Muscle of back (tissue), 11 donors: Measurements from ENCODE around the gene GGT5. TPM values are rescaled to one million over a fixed set of nuclear protein-coding genes. Genes with fewer than 3 reads are reported as not detected.
"Not testable (repeated sequence)": the region's sequence is repeated elsewhere in the genome, so short reads cannot be mapped to it uniquely, and the experiment has no call there.

Experiments
- DNase-seq, 3 donors: peaks; one replicate each; pipeline versions ENCODE4 v3.0.0 to v3.0.0-alpha.2; 2013
- polyA plus RNA-seq, 10 donors: library from polyadenylated mRNA; unstranded; fragments of 120-200 nt; gene quantifications; one replicate each; pipeline ENCODE4 v1.2.1, GENCODE V29; 2013; ENCODE audit not compliant: insufficient read length in 10 of 10

Gene GGT5
- polyA plus RNA-seq, 10 donors: 8.1 to 17.8 (median 10.3) TPM

DNA sequence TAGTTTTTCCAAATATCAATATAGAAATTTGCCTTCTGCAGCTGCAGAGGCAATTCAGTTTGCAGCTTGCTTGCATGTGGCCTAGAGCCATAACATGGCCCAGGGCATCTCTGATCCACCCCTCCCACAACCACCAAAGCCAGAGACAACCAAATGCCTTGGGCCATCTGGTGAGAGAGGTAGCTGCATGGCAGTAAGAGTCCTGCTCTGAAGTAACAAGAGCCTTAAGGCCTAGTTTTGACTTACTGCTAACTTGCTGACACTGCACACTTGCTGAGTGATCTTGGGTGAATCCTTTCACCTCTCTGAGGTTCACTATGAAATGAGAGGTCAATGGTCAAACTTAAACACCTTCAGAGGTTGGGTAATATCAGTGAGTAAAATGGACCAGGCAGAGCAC lies 20.9 kb upstream of the GGT5 start:
- DNase-seq: no peak

DNA sequence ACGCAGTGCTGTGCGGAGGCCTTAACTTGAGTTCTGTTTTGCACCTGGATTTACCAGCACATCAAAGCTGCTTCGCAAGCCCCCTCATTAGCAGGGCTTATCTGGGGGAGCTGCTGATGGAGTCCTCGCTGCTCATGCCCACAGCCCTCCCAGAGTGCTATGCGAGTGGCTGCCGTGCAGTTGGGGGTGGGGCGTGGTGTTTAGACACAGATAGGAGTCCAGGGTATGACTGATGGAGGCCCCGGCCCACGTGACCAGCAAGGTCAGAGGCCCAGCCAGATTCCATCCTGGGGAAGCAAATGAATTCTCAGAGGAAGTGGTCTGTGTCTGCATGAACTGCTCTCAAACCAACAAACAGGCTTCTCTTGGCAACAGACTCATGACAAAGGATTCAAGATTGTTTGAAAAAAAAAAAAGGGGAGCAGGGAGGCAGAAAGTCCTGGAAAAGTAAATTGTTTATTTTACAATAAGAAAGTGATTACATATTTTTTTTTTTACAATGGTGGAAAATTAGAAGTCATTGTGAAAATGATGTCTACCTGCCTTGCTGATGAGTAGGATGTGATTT lies 19.5 kb upstream of the GGT5 start:
- not testable (repeated sequence) for DNase-seq

DNA sequence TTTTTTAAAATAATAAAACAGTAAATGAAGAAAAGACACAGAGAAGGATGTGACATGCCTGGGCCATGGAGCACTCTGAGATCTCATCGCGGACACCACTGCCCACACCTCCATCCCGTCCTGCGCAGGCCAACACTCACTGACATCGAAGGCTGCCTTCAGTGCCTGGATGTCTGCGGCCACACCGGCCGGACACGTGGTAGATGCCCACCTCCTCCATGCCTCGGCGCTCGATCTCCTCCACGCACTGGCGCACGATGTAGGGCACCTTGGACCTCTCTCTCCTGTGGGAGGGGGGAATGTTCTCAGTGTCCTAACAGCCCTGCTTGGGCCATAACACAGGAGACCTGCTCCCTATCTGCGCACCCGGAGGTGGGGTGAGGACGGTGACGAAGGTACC lies 18.6 kb upstream of the GGT5 start:
- not testable (repeated sequence) for DNase-seq

DNA sequence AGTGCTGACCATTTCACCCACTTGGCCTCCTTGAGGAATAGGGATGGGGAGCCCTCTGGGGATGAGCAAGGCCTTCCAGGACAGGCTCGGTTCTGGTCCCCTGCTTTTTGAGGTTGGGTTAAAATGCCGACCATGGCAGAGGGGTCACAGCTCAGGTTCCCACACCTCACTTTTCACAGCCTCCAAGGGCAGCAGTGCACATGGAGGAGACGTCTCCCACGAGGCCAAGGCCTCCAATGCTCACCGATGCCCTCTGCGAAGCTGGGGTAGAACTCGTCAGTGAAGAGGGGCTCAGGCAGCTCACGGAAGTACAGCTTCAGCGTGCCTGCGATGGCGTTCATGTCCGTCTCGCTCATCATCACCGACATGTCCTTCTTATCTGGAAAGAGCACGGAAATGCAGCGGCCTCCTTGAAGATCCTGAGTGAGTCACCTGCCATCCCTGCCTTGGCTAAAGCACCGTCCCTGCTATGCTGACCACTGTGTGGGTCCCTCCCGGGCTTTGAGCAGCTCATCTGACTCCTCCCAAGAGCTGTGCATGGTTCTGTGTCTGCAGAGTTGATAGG lies 17.4 kb upstream of the GGT5 start:
- DNase-seq: not testable (repeated sequence)

DNA sequence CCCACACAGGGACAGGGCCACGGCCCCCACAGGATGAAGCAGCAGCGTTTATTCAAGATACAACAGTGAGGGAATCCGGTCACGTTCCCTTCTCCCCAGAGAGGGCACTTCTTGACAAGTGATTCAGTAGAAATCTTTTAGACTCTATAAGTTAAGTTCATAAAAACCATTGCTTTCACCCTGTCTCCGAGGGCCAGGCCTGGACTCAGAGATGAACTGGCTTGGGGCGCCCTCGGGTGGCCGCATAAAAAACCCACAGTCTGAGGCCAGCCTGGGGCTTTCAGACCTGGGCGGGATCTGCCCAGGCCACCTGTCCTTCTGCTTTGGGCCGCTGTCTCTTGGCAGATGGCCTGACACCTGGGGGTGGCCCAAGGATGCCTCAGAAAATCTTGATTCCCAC lies 14.6 kb upstream of the GGT5 start:
- peak; percentile 67 to 83 (median 69) for DNase-seq

DNA sequence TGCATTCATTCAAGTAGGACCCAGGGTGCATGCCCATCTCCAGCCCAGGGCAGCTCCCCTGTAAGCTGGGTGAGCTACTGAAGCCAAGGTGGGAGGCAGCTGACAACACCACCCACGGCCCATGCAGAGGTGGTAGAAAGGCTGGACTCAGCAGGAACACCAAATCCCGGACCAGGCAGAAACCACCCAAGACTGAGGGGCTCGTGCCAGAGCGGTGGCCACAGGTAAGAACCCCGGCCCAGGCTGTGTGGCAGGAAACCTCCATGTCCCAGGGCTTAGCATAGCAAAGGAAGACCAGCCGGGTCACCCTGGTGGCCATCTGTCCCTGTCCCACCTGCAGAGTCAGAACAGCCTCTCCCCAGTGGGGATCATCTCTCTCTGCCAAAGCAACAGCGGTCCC lies 11.9 kb upstream of the GGT5 start:
- not testable (repeated sequence) for DNase-seq

DNA sequence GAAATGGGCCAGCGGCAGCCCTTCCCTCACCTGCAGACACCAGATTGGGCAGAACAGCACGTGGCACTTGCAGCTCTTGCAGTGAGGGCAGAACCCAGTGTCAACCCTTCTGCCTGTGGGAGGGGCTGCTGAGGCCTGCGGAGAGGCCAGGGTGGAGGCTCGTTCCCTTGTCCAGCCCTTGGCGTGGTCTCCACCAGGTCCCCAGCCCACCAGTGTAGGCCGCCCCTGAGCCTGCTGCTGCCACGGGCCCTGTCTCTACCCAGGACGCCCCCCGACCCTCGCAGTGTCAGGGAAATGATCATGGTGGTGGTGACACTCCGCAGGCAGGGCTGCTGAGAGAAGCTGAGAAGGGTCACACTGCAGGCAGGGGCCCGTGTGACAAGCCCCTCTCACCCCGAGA lies 11.3 kb upstream of the GGT5 start:
- not testable (repeated sequence) for DNase-seq

DNA sequence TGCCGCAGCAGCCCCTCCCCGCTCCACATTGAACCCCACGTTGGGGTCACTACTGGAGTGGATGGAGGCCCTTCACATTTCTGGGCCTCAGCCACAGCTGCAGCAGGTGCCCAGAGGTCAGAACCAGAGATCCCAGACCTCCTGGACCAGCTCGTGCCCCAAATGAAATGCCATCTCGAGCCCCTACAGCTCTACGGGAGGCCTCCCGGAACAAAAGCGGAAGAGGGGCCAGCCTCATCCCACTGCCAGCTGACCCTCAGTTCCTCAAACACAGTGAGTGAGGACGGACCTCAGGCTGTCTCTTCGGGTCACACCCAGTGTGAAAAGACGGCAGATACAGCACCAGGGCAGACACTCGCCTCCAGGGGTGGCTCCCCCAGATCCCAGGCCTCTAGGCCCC lies 8.2 kb upstream of the GGT5 start:
- not testable (repeated sequence) for DNase-seq

DNA sequence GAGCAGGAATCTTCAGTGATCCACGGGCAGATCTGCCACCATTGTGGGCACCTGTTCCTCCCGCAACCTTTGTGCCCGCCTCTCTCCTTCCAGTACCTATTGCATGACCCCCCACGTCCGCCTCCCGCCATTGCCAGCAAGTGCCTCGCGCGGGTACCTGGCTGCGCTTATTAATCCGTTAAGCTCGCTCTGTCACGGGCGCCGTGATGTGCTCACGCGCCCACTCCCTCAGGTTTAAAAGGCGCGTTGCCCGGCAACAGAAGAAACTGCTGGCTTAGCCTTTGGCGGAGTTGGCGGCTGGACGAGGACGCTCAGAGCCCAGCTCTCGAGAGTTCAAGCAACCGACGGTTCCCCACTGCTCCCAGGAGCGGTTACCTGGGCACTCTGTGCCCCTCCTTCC lies 6.4 kb upstream of the GGT5 start:
- DNase-seq: not testable (repeated sequence)

DNA sequence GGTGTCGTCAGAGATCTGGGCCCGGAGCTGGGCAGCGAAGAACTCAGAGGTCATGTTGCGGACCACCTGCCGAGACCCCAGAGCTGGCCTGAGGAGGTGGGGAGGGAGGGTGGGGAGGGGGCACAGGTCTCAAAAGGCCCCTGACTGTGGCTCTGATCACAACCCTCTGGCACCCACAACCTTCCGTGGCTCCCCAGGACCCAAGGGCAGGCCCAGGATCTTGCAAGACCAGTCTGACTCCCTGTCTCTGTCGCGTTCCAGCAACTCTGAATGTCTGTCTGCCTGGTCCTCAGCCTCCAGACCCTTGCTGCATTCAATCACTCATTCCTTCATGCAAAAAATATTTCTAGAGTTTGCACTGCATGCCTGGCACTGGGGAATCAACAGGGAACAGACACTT lies 4.5 kb upstream of the GGT5 start:
- not testable (repeated sequence) for DNase-seq

DNA sequence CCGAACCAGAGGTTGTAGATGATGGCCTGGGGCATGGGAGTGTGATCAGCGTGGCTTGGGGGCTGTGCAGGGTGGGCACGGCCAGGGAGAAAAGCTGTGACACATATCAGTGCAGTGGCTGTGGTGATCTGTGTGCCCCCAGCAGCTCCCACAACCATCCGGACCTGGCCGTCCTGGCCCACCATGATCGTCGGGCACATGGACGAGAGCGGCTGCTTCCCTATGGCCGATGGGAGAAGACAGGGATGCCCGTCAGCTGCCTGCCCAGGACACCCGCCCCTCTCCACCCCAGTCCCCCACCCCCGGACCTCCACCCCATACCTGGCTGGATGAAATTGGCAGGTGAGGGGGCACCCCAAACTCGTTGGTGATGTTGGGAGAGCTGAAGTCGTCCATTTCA lies 3.7 kb upstream of the GGT5 start:
- not testable (repeated sequence) for DNase-seq

DNA sequence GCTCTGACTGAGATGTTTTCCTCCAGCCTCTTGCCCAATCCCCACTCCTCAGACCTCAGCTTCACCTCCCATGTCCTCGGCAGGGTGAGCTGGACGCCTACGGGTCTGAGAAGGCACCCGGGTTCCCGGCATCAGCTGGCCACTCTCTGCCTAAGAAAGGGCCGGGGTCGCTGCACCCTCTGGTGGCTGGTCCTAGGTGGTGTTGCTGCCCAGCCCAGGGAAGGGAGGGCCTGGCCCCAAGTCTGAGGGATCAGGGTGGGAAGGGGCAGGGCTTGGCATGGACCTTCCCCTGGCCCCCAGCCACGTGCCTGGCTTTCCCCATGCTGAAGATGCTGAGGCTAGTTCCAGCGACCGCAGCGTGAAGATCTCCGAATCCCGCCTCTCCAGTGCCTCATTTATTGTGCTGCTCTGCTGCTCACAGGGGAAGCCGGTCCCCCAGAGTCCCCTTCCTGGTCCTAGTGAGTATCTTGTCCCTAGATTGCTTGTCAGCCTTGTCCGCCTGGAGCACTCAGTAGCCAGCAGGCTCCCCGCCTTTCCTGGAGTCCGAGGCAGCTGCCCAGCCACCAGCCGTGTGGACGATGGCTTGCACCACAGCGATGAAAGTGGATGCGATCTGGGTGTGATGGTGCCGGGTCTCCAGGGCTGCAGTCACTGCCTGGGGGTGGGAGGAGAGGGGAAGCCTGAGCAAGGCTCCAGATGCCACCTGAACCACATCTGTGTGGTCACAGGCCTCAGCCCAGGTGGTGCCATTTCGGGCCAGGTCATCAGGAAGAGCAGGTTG lies 2.9 kb upstream of the GGT5 start:
- DNase-seq: peak; percentile 71 to 92 (median 84)

DNA sequence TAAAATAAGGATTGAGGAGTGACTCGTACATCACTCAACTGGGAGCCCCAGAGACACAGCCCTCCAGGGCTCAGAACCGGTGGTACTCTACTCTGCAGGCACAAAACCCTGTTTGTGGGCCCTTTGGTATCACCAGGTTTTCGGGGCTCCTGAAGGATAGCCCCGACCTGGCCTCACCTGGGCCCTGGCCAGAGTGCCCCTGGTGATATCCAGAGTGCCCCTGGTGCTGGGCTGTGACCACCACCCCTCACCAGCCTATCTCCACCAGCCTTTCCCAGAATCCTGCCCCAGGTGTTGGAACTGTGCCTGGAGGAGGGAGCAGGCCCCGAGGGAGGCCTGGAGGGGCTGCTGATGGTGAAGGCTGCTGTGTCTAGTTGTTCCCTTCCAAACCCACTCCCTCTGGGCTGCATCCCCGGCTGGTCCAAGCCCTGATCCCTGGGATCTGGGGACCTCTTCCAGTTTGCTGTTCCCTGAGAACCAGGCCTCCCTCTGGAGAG lies 2.2 kb upstream of the GGT5 start:
- DNase-seq: peak in 1 of 3 donors; percentile 33

DNA sequence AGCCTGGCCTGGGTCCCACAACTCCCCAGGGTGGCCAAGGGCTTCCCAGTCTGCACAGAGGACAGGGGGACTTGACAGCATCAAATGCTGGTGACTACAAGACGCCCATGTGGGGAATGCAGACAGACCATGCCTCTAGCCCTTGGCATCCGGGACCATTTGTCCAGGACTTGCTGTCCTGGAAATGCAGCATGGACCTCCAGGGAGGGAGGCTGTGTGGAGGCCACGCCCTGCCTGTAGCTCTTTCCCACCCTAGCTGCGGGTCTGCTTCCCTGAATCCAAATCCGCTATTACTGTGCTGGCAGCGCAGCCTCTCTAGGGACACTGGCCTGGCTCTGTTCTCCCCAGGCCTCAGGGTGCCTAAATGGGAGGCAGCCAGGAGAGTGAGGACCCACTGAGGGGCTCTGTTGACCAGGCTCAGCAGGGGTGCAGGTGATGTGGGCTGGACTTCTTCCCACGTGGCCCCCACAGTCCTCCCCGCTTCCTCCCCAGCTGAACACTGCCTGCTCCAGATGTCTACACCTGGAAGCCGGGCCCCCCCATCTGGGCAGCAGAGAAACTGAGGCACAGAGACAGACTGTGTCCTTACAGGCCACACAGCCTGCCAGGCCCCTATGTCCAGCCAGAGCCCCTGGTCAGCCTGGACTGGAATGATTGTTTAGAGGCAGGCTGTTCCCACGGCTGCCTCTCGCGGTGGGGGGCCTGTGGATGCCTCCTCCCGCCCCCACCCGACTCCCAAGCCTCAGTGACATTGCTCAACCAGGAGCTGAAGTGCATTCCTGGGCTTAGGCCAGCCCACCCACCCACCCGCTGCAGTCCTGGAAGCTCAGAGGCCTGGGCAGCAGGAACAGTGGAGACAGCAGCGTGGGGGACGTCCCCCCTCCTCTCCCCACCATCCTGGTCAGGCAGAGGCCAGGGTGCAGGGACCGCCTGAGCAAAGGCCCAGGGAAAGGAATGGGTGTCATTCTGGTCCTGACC lies 991 bp upstream of the GGT5 start:
- peak in 2 of 3 donors; percentile 61 to 90 for DNase-seq

DNA sequence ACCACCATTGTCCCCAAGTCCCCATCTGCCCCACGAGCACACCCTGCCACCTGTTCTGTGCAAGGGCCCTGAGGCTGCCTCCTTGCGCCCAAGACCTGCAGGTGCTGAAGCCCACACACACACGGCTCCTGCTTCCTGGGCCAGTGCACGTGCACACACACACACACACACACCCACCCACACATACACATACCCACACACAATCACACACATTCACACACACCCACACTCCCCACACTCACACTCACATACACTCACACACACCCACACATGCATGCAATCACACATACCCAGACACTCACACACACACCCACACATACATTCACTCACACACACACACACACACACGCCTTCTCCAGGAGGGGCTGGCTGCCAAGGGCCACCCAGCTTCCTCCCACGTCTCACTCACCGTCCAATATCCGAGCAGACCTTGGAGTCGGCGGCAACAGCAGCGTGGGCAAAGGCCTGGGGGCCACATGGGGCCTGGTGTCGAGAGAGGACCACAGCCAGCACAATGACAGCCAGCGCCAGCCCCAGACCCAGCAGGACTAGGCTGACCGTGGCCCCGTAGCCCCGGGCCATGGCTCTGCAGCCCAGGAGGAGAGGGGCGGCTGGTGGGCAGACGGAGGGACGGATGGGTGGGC lies 616 bp downstream of the GGT5 start:
- peak in 2 of 3 donors; percentile 26 to 77 for DNase-seq

DNA sequence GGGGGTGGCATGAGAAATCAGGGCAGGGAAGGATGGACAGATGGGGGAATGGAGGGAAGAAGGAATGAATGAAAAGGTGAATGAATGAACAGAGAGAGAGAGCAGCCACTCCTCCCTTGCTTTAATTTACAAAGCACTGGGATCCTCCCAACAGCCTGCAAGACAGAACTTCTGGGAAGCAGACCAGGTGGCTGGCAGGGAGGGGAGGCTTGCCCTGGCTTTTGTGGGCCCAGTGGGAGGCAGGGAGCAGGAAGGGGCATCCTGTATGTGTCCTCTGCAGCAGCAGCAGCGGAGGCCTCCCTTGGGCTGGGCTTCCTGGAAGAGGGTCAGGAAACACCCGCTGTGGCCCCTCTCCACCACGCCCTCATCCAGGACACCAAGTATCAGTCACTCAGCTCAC lies 1.5 kb downstream of the GGT5 start:
- DNase-seq: peak in 2 of 3 donors; percentile 27 to 54

DNA sequence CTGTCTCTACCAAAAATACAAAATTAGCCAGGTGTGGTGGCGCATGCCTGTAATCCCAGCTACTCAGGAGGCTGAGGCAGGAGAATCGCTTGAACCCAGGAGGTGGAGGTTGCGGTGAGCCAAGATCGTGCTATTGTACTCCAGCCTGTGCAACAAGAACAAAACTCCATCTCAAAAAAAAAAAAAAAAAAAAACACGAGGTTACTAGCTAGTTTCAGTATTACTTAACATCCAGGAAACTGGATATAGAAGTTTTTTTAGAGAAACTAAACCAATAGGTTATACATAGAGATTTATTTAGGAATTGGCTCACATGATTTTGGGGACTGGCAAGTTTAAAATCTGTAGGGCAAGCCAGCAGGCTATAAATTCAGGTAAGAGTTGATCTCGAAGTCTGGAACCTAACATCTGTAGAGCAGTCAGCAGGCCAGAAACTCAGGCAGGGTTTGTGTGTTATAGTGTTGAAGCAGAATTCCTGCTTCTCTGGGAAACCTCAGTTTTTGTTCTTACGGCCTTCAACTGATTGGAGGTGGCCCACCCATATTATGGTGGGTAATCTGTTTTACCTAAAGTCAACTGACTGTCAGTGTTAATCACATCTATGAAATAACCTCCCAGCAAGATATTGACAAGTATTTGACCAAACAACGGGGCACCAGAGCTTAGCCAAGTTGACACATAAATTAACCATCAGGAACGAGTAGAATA lies 3.7 kb downstream of the GGT5 start:
- DNase-seq: not testable (repeated sequence)

DNA sequence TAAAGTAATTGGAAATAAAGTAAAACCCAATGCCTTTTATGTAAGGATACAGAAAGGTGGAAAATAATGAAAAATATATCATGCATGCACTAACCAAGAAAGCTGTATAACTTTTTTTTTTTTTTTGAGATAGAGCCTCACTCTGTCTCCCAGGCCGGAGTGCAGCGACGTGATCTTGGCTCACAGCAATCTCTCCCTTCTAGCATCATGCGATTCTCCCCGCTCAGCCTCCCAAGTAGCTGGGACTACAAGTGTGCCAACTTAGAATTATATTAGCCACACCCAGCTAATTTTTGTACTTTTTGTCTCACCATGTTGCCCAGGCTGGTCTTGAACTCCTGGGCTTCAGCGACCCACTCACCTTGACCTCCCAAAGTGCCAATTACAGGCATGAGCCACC lies 4.5 kb downstream of the GGT5 start:
- no peak for DNase-seq

DNA sequence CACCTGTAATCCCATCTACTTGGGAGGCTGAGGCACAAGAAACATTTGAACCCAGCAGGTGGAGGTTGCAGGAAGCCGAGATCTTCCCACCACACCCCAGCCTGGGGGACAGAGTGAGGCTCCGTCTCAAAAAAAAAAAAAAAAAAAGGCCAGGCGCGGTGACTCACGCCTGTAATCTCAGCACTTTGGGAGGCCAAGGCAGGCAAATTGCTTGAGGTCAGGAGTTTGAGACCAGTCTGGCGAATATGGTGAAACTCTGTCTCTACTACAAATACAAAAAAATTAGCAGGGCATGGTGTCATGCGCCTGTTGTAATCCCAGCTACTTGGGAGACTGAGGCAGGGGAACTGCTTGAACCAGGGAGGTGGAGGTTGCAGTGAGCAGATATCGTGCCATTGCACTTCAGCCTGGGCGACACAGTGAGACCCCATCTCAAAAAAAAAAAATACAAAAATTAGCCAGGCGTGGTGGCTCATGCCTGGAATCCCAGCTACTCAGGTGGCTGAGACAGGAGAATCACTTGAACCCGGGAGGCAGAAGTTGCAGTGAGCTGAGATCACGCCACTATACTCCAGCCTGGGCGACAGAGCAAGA lies 6.7 kb downstream of the GGT5 start:
- not testable (repeated sequence) for DNase-seq

DNA sequence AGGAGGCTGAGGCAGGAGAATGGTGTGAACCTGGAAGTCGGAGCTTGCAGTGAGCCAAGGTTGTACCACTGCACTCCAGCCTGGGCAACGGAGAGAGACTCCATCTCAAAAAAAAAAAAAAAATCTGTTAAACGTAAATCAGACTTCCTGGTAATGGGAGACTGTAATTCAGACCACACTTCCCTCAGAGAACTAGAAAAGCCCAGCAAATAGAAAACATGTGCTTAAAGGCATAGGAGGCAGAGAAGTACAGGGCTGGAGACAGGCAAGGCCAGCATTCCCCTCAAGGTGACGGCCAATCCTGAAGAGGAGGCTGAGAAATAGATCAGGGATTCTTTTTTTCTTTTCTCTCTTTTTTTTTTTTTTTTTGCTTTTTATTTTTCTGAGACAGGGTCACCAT lies 8.2 kb downstream of the GGT5 start:
- DNase-seq: peak in 1 of 3 donors; percentile 17
